ENCODE results near the gene ADRA2B. TPM values are rescaled to one million over a fixed set of nuclear protein-coding genes. Genes with fewer than 3 reads are reported as not detected.

The ADRA2B gene
- polyA plus RNA-seq, 1 donor (not counting 4 experiments of a cell fraction or from before 2014, with no cell fraction given): not detected

DNA sequence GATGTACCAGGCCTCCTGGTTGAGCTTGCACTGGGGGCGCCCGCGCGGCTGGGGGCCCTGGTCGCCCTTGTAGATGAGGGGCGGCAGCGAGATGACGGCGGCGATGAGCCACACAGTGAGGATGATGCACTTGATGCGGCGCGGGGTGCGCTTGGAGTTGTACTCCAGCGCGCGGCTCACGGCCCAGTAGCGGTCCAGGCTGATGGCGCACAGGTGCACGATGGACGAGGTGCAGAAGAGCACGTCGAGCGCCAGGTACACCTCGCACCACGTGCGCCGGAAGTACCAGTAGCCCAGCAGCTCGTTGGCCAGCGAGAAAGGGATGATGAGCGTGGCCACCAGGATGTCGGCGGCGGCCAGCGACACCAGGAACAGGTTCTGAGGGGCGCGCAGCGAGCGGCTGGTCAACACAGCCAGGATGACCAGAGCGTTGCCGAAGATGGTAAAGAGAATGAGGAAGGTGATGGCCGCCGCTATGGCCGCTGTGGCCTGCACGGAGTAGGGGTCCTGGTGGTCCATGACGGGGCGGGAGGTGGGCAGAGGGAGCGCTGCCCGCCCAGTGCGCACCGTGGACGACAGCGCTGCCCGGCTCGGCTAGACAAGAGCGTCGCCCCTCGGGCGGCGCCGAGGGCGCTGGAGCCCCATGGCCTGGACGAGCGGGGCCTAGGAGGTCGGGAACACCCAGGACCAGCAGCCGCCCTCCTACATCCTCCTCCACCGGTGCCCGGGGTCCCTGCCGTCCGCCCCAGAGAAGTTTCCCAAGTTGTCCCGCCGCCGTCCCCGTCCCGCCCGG, 544 bp downstream of the ADRA2B start:
- peaks cover 5% of the 10 kb centered on the region for H3K4me1 ChIP-seq (ENCODE audit: control insufficient read depth, extremely low read depth, insufficient read depth, low read length)
- no peak overlapping the region for H3K27ac ChIP-seq (ENCODE audit: control insufficient read depth, insufficient read depth, low read length)
- H3K79me2 ChIP-seq (ENCODE audit: control insufficient read depth, insufficient read depth, low read length): no peaks in the 10 kb centered on the region
- H3K27me3 ChIP-seq (ENCODE audit: control insufficient read depth, extremely low read depth, insufficient read depth, low read length): peaks cover 40% of the 10 kb centered on the region
- H3K36me3 ChIP-seq (ENCODE audit: control insufficient read depth in 2 of 2, extremely low read depth in 1 of 2, insufficient read depth in 2 of 2, low read length in 2 of 2): no peaks in the 10 kb centered on the region
- FAIRE-seq (no peak), DNase-seq (ENCODE audit: low read depth, low spot score) (no peak)
- dilution Hi-C loops (cut with MboI; ENCODE audit: extremely low pct_ligation_motif_present, low sequenced_read_pairs): no loop called here
- no peaks in the 10 kb centered on the region for H3K9me3 ChIP-seq (ENCODE audit: control insufficient read depth, low read depth, low read length)
- no peaks in the 10 kb centered on the region for H4K20me1 ChIP-seq (ENCODE audit: control insufficient read depth, extremely low read depth, insufficient read depth, low read length)
- H3K9me1 ChIP-seq (ENCODE audit: control insufficient read depth, extremely low read depth, insufficient read depth, low read length): no peaks in the 10 kb centered on the region
- H3K4me2 ChIP-seq (ENCODE audit: control insufficient read depth, extremely low read depth, insufficient read depth, low read depth, low read length): peak overlapping the region; percentile 41
- peak overlapping the region in 2 of 3 experiments; percentile 46 to 70 for H3K4me3 ChIP-seq (ENCODE audit: control insufficient read depth in 2 of 3, extremely low read depth in 1 of 3, insufficient read depth in 2 of 3, low read depth in 1 of 3, low read length in 3 of 3)
- TF ChIP-seq, protein P1, sequence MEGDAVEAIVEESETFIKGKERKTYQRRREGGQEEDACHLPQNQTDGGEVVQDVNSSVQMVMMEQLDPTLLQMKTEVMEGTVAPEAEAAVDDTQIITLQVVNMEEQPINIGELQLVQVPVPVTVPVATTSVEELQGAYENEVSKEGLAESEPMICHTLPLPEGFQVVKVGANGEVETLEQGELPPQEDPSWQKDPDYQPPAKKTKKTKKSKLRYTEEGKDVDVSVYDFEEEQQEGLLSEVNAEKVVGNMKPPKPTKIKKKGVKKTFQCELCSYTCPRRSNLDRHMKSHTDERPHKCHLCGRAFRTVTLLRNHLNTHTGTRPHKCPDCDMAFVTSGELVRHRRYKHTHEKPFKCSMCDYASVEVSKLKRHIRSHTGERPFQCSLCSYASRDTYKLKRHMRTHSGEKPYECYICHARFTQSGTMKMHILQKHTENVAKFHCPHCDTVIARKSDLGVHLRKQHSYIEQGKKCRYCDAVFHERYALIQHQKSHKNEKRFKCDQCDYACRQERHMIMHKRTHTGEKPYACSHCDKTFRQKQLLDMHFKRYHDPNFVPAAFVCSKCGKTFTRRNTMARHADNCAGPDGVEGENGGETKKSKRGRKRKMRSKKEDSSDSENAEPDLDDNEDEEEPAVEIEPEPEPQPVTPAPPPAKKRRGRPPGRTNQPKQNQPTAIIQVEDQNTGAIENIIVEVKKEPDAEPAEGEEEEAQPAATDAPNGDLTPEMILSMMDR (optimal IDR thresholded peaks at IDR 0.05 in 1 of 3, IDR thresholded peaks at IDR 0.05 in 1 of 3, conservative IDR thresholded peaks at IDR 0.05 in 1 of 3; ENCODE audit: extremely low read depth in 1 of 3, insufficient read depth in 2 of 3, low read length in 3 of 3): no peak
- no peak for TF ChIP-seq EZH2 (IDR thresholded peaks at IDR 0.05; ENCODE audit: low read length)
- no peak overlapping the region for H3K9ac ChIP-seq (ENCODE audit: control insufficient read depth, extremely low read depth, insufficient read depth, low read length)
- peak overlapping the region; percentile 2 for H2AFZ ChIP-seq (ENCODE audit: control insufficient read depth, low read length)

DNA sequence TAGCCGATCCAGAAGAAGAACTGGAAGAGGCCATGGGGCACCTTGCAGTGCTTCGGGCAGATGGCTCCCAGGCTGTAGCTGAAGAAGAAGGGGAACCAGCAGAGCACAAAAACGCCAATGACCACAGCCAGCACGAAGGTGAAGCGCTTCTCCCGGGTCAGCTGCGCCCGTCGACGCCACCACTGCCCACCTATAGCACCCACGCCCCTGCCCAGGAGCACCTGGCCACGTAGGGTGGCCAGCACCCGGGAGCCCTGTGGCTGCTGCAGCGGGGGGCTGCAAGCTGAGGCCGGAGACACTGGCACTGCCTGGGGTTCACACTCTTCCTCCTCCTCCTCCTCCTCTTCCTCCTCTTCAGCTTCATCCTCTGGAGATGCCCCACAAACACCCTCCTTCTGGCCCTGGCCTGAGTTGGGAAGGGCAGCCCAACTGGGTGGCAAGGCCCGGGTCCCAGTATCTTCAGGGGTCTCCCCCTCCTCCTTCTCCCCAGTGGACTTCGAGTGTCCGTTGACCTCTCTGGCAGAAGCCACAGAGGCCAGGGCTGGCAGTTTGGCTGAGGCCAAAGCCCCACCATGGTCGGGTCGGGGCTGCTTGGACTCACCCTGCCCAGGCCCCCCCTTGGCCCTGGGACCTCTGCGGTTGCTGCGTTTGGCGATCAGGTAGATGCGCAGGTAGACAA, 1.3 kb downstream of the ADRA2B start:
- dilution Hi-C loops (cut with MboI; ENCODE audit: extremely low pct_ligation_motif_present, low sequenced_read_pairs): no loop called here
- Histone ChIP-seq H3K9me3 (ENCODE audit: control insufficient read depth, low read depth, low read length) (no peaks in the 10 kb centered on the region), H3K79me2 (ENCODE audit: control insufficient read depth, insufficient read depth, low read length) (no peaks in the 10 kb centered on the region), H3K4me3 (ENCODE audit: control insufficient read depth in 2 of 3, extremely low read depth in 1 of 3, insufficient read depth in 2 of 3, low read depth in 1 of 3, low read length in 3 of 3) (no peak overlapping the region), H3K9me1 (ENCODE audit: control insufficient read depth, extremely low read depth, insufficient read depth, low read length) (no peaks in the 10 kb centered on the region), H3K36me3 (ENCODE audit: control insufficient read depth in 2 of 2, extremely low read depth in 1 of 2, insufficient read depth in 2 of 2, low read length in 2 of 2) (no peaks in the 10 kb centered on the region), H4K20me1 (ENCODE audit: control insufficient read depth, extremely low read depth, insufficient read depth, low read length) (no peaks in the 10 kb centered on the region), H3K4me1 (ENCODE audit: control insufficient read depth, extremely low read depth, insufficient read depth, low read length) (peaks cover 5% of the 10 kb centered on the region), H3K27me3 (ENCODE audit: control insufficient read depth, extremely low read depth, insufficient read depth, low read length) (peaks cover 40% of the 10 kb centered on the region), H3K27ac (ENCODE audit: control insufficient read depth, insufficient read depth, low read length) (no peak overlapping the region), H3K9ac (ENCODE audit: control insufficient read depth, extremely low read depth, insufficient read depth, low read length) (no peak overlapping the region), H3K4me2 (ENCODE audit: control insufficient read depth, extremely low read depth, insufficient read depth, low read depth, low read length) (no peak overlapping the region), H2AFZ (ENCODE audit: control insufficient read depth, low read length) (no peak overlapping the region)
- no peak for DNase-seq (ENCODE audit: low read depth, low spot score)
- TF ChIP-seq EZH2 (IDR thresholded peaks at IDR 0.05; ENCODE audit: low read length): no peak
- TF ChIP-seq, protein P1 (optimal IDR thresholded peaks at IDR 0.05 in 1 of 3, IDR thresholded peaks at IDR 0.05 in 1 of 3, conservative IDR thresholded peaks at IDR 0.05 in 1 of 3; ENCODE audit: extremely low read depth in 1 of 3, insufficient read depth in 2 of 3, low read length in 3 of 3): no peak
- FAIRE-seq: no peak
